ENCODE results near the gene YIPF3.

- TF ChIP-seq POLR2A (IDR thresholded peaks at IDR 0.05; ENCODE audit: low read depth, low read length) (no peak), PAX5 (IDR thresholded peaks at IDR 0.05; ENCODE audit: insufficient read depth, low read length, severe bottlenecking) (no peak), POLR2AphosphoS5 (IDR thresholded peaks at IDR 0.05; ENCODE audit: low read depth, low read length) (no peak)
These were observed 7.4 kb downstream of the YIPF3 start for GRCh38 chr6:43509142-43509983.
